Measurements from ENCODE around the gene ZNF275.

- TF ChIP-seq TAF1 (IDR thresholded peaks at IDR 0.05; ENCODE audit: low read depth) (no peak), CEBPB (IDR thresholded peaks at IDR 0.05) (no peak), EP300 (IDR thresholded peaks at IDR 0.05; ENCODE audit: borderline replicate concordance) (no peak), RAD21 (IDR thresholded peaks at IDR 0.05; ENCODE audit: low read depth) (no peak), YY1 (IDR thresholded peaks at IDR 0.05; ENCODE audit: low read depth) (no peak), REST (IDR thresholded peaks at IDR 0.05; ENCODE audit: low read depth) (no peak), TEAD4 (IDR thresholded peaks at IDR 0.05) (no peak), EGR1 (IDR thresholded peaks at IDR 0.05) (no peak), USF1 (IDR thresholded peaks at IDR 0.05) (no peak), CREB1 (IDR thresholded peaks at IDR 0.05; ENCODE audit: low read depth) (no peak), MAX (IDR thresholded peaks at IDR 0.05) (no peak), NFIC (IDR thresholded peaks at IDR 0.05) (no peak), FOXM1 (IDR thresholded peaks at IDR 0.05; ENCODE audit: borderline replicate concordance, low read depth) (no peak), TCF12 (IDR thresholded peaks at IDR 0.05; ENCODE audit: low read depth) (no peak)
These were observed 44.7 kb downstream of the ZNF275 start for GRCh38 chrX:153378607-153379006.
